ENCODE results near the gene CHST1.

The CHST1 gene

GRCh38 chr11:45659031-45659817 is 6.2 kb downstream of the CHST1 start:
- no peak for DNase-seq

- DNase-seq, result no peak
Measured at GRCh38 chr11:45658292-45658991, 7.0 kb downstream of the CHST1 start.

GRCh38 chr11:45657496-45658260 is 7.7 kb downstream of the CHST1 start:
- DNase-seq, result no peak

- DNase-seq, result no peak
Measured at GRCh38 chr11:45655831-45656230, 9.6 kb downstream of the CHST1 start.

DNA sequence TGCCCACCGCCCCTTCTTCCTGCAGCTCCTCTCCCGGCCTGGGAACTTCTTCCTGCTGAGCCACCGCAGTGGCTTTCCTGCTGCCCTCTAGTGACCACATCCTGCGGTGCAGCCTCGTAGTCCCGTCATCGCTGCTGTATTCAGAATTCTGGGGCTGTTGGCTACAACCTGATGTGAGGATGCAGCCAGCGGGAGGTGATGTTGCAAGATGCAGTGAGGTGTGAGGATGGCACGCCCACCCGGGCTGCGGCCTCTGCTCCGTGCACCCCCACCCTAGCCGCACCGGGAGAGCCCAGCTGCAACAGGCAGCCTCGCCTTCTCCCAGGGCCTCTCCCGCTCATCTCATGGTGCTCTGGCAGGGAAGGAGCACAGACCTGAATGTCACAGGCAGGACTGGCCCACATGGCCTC is 10.1 kb downstream of the CHST1 start:
- DNase-seq, result peak; percentile 60

DNA sequence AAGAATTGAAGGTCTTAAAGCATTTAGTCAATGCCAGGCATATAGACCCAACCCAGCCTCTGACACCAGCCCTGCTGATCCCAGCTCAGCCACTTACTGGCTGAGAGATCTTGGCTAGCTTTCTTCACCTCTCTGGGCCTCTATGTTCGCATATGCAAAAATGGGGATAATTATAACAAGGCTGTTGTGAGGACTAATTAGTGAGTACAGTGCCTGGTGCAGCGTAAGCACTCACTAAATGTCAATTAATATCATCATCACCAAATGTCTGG is 10.5 kb downstream of the CHST1 start:
- DNase-seq, result no peak

GRCh38 chr11:45654231-45655011 is 11.0 kb downstream of the CHST1 start:
- DNase-seq, result no peak

- DNase-seq, result no peak
Measured at GRCh38 chr11:45653277-45653676, 12.1 kb downstream of the CHST1 start.

DNA sequence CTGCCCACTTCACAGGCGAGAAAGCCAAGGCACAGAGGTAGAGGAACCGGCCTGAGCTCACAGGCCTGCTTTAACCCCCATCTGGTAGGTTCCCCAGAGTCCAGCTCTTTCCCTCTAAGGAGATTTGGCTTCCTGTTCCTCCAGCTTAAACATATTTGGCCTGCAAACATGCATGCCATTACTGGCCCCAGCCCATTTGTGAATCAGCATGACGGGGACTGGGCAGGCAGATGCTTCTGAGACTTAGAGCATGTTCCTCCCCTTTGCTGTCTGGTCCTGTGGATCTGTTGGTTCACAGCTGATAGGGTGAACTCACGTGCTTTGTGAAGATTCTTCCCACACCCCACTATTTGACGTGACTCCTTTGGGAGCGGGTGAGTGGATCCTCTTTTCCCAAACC is 12.6 kb downstream of the CHST1 start:
- DNase-seq, result no peak

DNA sequence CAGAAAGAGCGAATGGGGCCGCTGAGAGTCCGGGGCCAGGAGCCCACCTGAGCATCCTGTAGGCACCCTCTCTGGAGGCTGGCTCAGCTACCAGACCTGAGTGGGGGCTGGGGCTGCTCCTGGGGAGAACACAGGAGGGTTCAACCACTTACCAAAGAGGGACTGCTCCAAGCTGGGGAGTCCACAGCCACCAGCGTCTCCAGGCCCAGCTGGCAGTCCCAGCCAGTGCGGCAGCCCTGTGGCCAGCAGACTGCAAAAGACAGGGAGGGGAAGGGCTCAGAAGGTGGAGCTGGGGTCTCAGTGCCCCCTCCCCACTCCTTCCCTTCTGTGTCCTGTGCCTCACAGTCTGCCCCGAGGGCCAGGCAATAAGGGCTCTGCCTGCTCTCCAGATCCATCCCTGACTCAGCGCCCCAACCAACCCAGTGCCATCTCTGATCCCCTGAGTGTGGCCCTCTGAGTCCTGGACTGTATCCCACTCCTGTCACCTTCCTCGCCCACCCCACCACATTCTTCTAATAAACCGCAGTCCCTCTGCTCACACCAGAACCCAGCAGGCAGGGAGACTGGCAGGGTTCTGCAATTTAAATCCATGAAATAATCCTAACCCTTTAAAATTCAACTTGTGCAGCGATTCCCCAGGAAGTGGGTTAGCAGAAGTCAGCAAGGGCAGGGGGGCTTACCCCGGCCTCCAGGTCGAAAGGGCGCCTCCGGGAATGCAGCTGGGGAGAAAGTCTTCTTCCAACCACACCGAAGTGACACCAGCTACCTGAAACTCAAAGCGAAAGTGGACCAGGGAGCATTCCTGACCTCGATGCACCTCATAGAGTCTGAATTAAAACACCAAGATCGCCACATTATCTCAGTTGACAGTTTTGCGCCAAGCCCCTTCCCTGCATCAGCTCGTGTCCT is 13.3 kb downstream of the CHST1 start:
- no peak for DNase-seq

GRCh38 chr11:45651156-45651555 is 14.3 kb downstream of the CHST1 start:
- DNase-seq, result no peak

DNA sequence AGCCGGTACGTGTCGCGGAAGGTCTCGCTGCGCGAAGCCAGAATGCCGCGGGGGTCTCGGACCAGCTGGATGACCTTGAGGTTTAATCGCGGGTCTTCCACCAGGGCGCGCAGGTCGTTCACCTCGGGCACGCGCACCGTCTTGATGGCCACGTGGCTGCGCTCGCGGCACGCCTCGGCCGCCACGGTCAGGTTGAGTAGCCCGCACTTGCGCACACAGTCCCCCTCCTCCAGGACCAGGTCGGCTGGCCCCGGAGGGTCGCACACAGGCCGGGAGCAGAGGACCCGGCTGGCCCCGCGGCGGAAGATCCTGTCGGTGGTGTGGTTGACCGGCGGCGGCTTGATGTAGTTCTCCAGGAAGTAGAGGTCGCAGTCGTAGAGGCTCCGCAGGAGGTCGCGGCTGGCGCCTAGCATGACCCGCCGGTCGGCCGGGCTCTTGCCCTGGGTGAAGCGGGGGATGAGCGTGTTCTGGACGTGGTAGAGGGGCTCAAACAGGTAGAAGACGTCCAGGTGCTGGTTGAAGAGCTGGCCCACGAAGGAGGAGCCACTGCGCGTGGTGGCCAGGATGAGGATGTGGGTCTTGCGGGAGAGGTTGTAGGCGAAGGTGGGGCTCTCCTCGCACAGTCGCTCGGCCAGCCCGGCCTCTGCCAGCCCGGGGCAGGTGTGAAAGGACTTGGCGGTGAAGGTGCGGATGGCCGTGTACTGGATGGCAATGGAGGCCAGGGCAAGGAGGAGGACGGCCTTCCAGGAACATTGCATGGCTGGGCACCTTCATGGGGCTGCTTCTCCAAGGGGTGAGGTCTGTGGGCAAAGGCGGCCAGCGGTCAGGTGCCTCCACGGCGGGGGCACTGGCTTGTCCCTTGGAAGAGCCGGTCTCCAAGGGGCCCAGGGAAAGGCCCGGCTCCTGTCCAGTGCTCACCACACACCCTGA is 15.0 kb downstream of the CHST1 start:
- DNase-seq, result no peak

GRCh38 chr11:45649544-45650165 is 15.8 kb downstream of the CHST1 start:
- DNase-seq, result no peak

GRCh38 chr11:45648931-45649330 is 16.5 kb downstream of the CHST1 start:
- DNase-seq, result no peak

DNA sequence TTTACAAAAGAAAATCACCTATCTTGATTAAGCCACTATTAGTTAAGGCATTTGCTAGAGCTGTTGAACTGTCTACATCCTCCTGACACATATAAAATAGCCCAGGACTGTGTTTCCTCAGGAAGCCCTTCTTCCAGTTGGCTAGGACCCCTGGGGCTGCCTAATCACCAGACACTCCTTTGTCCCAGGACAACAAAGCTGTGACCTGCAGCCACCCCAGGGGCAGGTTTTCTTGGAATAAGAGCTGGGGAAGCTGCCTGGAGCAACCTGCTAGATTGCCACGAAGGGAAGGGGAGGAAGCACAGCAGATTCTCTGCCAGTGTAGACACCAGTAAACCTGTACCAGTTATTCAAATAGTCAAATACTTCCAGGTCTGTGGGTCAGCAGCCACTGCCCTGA is 17.6 kb downstream of the CHST1 start:
- no peak for DNase-seq

DNA sequence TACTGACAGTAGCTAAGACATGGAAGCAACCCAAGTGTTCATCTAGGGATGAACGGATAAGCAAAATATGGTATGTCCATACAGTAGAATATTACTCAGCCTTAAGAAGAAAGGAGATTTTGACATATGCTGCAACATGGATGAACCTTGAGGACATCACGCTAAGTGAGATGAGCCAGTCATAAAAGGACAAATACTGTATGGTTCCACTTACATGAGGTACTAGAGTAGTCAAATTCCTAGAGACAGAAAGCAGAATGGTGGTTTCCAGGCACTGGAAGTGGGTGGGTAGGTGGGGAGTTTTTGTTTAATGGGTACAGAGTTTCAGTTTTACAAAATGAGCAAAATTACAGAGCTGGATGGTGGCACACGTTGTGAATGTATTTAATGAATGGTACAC is 18.1 kb downstream of the CHST1 start:
- no peak for DNase-seq

DNA sequence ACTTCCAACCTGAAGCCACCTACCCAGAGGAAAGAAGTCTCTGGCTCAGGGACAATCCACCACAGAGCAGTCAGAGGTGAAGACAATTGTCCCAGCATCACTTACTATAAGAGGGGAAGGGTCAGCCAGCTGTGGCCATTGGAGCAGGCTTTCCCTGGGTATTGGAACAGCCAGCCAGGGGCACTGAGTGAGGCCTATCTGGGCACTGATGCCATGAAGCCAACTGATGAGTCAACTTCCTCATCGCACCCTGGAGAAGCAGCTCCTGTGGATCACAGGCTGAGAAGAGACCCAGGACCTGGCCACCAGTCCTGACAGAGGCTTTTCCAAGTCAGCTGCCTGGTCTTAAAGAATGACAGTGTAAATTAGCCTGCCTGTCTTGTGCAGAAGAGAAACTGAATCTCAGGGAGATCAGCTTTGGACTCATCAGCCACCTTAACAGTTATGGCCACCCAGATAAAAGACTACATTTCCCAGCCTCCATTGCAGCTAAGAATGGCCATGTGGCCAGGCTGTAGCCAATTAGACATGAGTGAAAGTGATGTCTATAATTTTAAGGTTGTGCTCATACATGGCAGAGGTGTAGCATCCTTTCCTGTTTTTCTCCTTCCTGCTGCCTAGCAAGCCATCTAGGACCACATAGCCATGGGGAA is 19.0 kb downstream of the CHST1 start:
- no peak for DNase-seq

- DNase-seq, result no peak
Measured at GRCh38 chr11:45644981-45645889, 20.2 kb downstream of the CHST1 start.

Measured in DMS79 treated with DMSO at 0.1 percent for 48 hours (cell line).